Stimulated activated CD4-positive, alpha-beta T cell treated with anti-CD3 and anti-CD28 coated beads, Interleukin-1b, Interleukin-23, amount 100 ng/mL, for 1 hour (primary cell): ENCODE results near the gene SPTLC1.

Source experiments
- DNase-seq, 2 donors: peaks; one replicate each; pipeline ENCODE4 v3.0.0-alpha.2; 2020; ENCODE audit warnings: low read depth in 2 of 2

SPTLC1 gene

DNA sequence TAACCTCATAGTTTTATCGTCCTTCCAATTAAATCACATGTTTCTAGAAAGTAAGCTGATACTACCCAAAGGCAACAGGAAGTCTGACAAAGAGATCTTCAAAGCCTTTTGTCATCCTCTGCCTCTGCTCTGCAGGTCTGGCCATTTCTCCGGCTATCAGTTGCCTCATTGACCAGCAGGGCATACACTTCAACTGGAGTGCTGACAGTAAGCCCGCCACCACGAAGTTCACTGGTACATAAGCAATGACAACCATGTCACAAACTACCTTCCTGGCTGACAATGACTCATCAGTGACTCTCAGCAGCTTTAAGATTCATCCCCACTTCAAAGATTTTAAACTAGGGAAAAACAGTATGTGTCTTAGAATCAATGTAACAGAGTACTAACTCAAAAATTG, 20.6 kb downstream of the SPTLC1 start:
- DNase-seq = no peak

GRCh38 chr9:92077888-92078287, 37.3 kb downstream of the SPTLC1 start:
- no peak for DNase-seq

DNA sequence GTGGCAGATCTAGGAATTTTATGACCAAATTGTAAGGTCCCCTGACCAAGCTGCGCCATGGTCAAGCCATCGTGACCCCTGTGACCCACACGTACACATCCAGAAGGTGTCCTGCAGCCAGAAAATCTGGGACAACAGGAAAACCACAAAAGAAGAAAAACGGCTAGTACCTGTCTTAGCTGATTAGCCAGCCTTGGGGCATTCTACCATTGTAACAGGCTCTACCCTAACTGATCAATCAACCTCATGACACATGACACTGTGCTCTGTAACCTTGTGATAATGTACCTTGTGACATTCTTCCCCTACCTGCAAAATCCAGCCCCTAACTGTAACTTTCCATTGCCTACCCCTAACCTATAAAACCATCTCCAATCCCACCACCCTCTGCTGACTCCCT, 43.6 kb downstream of the SPTLC1 start:
- no peak for DNase-seq

GRCh38 chr9:92066168-92066567, 49.0 kb downstream of the SPTLC1 start:
- no peak for DNase-seq

GRCh38 chr9:92064711-92065110, 50.5 kb downstream of the SPTLC1 start:
- DNase-seq = no peak

DNA sequence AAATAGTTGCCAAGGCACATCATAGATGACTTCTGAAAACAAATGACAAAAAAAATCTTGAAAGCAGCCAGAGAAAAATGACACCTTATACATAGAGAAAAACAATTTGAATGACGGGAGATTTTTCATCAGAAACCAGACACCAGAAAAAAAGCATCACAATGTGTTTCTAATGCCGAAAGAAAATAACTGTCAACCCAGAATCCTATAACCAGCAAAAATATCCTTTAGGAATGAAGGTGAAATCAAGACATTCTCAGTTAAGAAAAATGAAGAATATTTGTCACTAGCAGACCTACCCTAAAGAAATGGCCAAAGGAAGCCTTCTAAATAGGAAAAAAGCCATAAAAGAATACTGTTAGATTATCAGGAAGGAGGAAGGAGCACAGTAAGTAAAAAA, 54.0 kb downstream of the SPTLC1 start:
- DNase-seq = no peak

GRCh38 chr9:92059661-92060060, 55.6 kb downstream of the SPTLC1 start:
- DNase-seq = no peak

GRCh38 chr9:92058723-92059444, 56.3 kb downstream of the SPTLC1 start:
- no peak for DNase-seq

DNA sequence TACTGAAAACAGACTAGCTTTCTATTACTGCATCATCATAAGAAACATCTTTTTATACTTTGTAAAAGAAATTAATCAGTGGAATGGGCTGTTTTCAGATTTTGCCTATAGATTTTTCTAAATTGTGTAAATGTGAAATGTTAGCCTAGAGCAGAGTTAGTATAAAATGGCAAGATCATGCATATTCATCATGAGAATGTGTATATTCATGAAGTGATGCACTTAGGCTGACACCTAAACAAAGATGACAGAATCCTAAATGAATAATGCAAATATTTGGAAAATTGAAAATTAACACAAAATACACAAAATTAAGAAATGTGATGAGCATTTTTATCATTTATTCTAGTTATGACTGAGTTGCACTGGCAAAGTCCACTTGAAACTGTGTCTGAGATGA, 57.2 kb downstream of the SPTLC1 start:
- no peak for DNase-seq

DNA sequence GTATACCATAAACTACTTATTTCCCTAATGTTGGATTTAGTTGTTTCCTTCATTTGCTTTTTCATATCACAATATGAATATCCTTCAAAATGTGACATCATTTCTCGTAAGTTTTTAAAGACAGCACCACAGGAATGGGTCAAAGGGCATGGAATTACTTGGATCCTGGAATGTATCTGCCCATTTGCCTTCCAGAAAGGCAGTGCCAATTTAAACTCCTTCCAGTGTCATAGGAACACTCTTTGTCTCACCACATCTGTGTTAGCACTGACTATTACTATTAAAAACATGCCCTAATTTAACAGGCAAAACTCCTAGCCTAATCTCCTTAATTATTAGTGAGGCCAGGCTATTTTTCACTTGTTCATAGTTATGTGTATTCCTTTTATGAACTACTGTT, 58.0 kb downstream of the SPTLC1 start:
- DNase-seq = no peak

GRCh38 chr9:92055624-92056023, 59.6 kb downstream of the SPTLC1 start:
- no peak for DNase-seq

GRCh38 chr9:92048924-92049625, 66.1 kb downstream of the SPTLC1 start:
- no peak for DNase-seq

- DNase-seq = no peak
Observed at GRCh38 chr9:92047500-92047899, 67.7 kb downstream of the SPTLC1 start.

DNA sequence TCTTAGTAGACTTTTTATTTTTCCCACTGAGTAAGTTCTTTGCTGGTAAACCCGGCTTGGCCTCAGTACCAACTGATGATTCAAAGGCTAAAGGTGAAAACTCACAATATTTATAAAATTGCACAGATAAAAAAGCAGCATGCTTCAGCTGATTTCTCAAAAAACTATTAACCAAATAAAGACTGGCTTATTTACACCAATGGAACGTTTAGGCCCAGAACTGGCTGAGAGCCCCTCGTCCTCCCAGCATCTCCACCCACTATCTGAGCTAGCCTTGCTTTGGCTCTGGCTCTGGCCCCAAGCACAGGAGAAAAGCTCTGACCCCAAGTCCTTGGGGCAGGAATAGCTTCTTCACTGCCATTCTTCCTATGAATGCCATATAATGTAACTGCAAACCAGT, 68.5 kb downstream of the SPTLC1 start:
- DNase-seq = no peak

DNA sequence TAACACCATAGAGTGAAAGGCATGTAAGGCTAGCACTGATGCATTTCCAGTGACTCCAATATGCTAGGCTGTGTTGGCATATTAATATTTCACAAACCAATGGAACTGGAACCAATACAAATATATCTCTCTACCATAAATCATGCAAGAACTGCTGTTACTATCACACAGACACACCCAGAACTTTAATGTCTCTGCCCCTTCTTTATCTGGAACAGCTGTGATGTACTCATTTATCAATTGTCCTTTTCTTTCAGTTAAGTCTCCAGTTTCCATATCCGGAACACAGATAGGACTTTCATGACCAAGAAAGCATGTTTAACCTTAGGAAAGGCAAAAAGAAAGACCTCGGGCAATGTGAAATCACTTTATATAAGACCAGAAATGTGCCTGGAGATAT, 70.3 kb downstream of the SPTLC1 start:
- no peak for DNase-seq

DNA sequence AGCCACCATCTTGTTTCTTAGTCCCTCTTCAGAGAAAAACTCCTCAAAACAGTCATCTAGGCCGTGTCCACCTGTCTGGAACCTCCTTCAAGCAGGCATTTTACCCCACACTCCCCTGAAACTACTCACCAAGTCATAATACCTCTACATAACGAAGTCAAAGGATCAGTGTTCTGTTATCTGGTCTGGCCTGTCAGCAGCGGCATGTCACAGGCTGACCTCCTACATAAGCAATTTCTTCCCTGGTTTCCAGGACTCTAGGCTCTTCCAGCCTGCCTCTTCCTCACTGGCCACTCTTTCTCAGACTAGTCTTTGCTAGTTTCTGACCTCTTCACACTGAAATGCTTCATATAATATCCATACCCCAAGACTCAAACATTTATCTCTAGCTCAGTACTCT, 72.2 kb downstream of the SPTLC1 start:
- no peak for DNase-seq

DNA sequence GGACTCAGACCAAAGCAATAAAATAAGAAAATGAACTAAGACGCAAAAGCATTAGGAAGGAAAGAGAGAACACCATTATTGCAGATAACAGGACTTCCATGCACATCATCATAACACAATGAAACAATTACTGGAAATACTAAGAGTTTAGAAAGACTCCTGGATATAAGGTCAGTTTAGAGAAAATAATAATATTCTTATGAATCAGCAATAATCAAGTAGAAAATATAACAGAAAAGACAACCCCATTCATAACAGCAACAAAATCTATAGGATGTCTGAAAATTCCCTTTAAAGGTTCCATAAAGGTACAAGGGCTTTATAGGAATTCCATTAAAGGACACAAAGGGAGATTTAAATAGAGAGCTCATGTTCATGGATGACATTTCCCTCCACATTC, 73.0 kb downstream of the SPTLC1 start:
- DNase-seq = no peak

- DNase-seq = no peak
Observed at GRCh38 chr9:92036756-92037155, 78.5 kb downstream of the SPTLC1 start.

DNA sequence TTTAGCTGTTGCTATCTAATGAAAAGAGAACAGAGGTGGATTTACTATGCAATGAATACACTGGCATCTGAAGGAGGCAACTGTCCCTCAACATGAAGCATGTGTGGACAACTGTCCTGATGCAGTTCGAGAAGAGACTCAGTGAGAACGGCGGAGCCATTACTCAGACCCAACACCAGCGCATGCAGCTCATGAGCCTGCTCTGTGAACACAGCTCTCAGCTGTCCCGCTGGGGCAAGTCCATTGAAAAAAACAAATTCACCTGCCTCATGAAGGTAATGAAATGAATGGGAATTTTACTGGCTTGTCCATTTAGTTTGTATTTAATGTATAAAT, 78.8 kb downstream of the SPTLC1 start:
- DNase-seq = no peak

- no peak for DNase-seq
Observed at GRCh38 chr9:92035687-92036410, 79.4 kb downstream of the SPTLC1 start.

DNA sequence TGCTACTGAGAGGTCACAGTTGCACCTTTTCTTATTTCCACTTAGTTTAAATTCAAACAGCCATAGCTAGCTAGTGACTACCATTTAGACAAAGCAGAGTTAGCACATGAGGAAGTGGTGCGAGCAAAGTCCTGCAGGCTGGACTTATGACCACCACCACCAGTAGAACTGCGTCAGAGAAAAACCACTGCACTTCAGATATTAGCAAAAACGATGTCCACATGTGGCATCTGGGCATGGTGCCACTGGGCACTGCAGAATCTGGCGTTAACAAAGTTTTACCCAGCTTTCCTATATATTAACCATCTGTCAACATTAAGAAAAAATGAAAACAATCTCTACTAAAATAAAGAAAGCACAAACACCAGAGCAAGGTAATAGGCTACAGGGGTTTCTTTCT, 80.1 kb downstream of the SPTLC1 start:
- DNase-seq = no peak

- no peak for DNase-seq
Observed at GRCh38 chr9:92033991-92034390, 81.2 kb downstream of the SPTLC1 start.

DNA sequence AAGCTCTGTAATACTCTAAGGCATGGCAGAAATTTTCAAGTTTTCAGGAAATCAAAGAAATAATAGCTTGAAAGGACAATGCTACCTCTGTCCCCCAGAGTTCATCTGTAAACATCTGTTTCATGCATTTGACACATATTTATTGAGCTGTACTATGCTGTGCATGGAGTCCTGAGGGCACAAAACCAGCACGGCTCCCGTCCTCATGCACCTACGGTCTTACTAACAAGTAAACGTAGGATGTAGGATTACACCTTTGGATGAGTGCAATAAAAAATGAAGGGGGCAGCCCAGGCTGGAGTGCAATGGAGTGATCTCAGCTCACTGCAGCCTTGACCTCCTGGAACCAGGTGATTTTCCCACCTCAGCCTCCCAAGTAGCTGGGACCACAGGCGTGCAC, 81.9 kb downstream of the SPTLC1 start:
- DNase-seq = no peak
